NCI-H1417 treated with DMSO at 0.1 percent for 48 hours (cell line): ENCODE data around the gene EXOC4.

Source experiments
- DNase-seq: peaks from one replicate; lab custom pipeline; 2025; lab: John Stamatoyannopoulos, UW

EXOC4 gene

GRCh38 chr7:133940368-133940767, 687.5 kb downstream of the EXOC4 start:
- no peak for DNase-seq

- DNase-seq, result no peak
Observed at GRCh38 chr7:133941496-133941895, 688.6 kb downstream of the EXOC4 start.

- DNase-seq, result no peak
Observed at GRCh38 chr7:133945497-133945896, 692.6 kb downstream of the EXOC4 start.

DNA sequence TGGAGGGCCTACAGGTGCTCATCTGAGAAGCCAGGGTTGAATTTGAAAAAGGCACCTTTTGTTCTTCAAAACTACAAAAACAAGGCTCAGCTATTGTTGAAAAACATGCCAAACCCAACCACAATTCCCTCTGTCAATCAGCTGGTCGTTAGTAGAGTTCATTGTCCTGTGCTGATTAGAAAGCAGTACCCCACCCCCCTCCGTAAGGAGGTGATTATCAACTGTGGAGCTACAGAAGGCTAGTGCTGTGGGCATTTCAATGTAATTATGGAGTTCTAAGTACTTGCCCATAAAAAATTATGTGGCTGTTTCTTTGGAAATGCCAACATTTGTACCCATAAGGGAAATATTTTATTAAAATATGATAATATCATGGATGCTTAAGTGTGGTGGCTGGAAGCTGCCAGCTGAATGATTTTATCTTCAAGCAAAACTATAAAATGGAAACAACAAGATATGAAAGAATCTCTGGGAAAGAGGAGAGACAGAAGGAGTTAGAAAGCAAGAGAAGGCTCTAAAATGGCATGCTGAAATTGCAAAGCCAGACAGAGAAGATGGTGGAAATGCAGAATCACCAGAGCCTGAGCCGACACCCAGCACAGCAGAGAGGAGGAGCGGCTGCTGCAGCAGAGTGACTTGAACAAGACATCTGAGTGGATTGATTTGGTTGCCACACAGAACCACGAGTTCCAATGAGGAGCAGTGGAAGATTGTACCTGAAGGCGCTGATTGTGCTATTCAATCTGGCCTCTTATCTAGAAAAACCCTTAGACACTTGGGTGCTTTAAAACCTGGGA, 694.8 kb downstream of the EXOC4 start:
- DNase-seq, result no peak

DNA sequence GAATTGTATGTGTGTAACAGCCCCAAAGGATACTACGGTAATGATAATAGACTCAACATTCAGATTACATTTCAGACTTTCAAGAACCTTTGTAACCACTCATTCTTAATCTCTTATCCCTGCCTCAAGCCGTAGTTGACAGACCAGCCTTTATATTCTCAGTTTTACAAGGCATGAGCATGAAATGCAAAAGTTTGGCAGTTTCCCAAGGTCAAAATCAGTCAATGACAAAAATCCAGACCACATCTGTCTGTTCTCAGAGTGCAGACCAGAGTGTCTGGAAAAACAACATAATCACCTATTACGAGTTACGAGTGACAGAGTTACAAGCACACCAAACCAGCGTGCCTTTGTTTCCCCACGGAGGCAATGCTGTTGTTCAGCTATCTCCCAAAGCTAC, 695.7 kb downstream of the EXOC4 start:
- no peak for DNase-seq

GRCh38 chr7:133950855-133951254, 698.0 kb downstream of the EXOC4 start:
- DNase-seq, result no peak

DNA sequence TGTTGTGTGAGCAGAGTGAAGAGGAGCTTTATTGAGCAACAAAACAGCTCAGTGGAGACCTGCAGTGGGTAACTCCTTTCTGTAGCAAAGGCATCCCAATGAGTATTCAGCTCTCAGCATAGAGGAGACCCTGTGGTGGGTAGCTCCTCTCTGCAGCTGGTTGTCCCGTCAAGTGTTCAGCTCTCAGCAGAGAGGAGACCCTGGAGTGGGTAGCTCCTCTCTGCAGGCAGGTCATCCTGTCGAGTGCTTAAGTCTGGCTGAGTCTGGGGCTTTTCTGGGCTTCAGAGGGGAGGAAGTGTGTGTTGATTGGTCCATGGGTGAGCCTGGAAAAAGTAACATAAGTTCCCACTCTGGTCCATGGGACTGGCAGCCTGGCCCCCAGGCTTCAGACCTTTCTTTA, 702.3 kb downstream of the EXOC4 start:
- no peak for DNase-seq

DNA sequence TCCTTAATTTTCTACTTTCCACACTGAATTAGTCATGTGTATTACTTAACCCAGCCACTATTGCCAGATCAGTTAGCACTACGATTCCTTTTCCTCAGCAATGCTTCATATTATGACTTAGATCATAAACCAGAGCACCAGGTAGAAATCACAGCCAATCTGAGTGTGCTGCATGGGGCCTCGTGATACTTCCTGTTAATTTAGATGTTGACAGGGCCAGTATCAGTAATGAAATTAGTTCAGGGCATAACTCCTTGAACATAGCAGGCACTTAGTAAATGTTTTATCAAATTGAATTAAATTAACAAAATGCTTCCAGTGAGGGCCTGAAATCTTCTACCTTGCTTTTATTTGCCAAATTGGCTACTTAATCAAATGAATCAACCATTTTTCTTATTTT, 705.0 kb downstream of the EXOC4 start:
- DNase-seq, result no peak

- DNase-seq, result no peak
Observed at GRCh38 chr7:133958822-133959221, 705.9 kb downstream of the EXOC4 start.

- no peak for DNase-seq
Observed at GRCh38 chr7:133959505-133959904, 706.6 kb downstream of the EXOC4 start.

- DNase-seq, result no peak
Observed at GRCh38 chr7:133961724-133962123, 708.8 kb downstream of the EXOC4 start.

DNA sequence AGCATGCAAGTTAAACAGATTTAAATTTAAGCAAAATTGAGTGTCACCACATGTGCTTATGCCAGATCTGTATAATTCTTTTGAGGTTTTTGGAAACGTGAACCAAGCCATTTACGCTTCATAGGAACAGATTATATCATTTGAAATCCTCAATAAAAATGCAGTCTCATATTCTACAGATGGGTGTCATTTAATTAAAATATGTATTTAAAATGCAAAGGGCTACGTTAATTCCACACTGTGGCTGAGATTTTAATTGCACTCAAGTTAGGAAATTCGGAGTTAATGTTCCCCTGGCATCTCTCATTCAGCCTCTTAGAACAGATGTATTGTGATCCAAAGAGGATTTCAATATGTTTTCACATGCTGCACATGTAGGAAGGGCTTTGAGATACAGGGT, 709.8 kb downstream of the EXOC4 start:
- no peak for DNase-seq

- DNase-seq, result no peak
Observed at GRCh38 chr7:133963629-133964028, 710.8 kb downstream of the EXOC4 start.

GRCh38 chr7:133971625-133972024, 718.7 kb downstream of the EXOC4 start:
- no peak for DNase-seq

DNA sequence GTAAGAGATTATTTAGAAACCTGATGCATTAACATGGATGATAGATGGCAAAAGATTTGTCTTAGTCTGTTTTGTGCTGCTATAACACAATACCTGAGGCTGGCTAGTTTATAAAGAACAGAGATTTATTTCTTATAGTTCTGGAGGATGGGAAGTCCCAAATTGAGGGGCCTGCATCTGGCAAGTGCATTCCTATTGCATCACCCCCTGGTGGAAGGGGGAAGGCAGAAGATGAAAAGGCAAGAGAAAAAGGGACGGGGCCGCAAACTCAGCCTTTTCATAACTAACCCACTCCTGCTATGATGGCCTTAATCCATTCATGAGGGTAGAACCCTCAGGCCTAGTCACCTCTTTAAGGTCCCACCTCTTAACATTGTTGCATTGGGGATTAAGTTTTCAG, 720.8 kb downstream of the EXOC4 start:
- no peak for DNase-seq

- DNase-seq, result no peak
Observed at GRCh38 chr7:133975130-133975529, 722.3 kb downstream of the EXOC4 start.

- no peak for DNase-seq
Observed at GRCh38 chr7:133976140-133976539, 723.3 kb downstream of the EXOC4 start.

DNA sequence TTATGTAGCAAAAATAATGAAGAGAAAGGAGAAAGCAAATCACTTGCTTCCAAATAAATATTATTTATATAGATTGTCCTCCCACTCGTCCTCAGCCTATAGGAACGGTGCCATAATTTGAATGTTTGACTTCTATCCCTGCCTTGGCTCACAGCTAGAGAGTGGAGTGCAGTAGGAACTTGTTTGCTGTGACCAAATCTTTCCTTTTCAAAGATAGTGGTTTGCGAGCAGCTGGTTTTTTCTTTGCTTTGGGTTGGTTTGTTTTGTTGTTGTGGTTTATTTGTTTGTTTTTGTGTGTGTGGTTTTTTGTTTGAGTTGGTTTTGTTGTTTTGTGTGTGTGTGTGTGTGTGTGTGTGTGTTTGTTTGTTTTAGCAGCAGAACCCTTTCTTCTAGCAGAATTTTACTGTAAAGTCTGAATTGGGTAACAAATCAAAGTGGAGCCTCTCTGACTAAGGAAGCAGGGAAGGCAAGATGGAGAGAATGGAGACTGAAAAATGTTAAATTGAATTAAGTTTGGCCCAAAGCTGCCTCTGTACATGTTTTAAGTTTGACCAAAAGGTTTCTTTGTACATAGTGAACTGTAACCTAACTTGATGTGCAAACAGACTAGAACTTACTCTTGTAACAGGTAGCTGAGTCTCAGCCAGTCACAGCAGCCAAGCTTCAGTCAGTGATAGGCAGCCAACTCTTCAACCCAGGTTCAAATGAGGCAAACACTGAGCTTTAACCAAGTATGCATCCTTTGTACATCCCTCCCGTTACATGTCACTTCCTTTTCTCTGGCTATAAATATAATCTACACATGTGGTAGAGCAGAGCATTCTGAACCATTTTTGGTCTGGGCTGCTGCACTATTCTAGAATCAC, 724.8 kb downstream of the EXOC4 start:
- no peak for DNase-seq

DNA sequence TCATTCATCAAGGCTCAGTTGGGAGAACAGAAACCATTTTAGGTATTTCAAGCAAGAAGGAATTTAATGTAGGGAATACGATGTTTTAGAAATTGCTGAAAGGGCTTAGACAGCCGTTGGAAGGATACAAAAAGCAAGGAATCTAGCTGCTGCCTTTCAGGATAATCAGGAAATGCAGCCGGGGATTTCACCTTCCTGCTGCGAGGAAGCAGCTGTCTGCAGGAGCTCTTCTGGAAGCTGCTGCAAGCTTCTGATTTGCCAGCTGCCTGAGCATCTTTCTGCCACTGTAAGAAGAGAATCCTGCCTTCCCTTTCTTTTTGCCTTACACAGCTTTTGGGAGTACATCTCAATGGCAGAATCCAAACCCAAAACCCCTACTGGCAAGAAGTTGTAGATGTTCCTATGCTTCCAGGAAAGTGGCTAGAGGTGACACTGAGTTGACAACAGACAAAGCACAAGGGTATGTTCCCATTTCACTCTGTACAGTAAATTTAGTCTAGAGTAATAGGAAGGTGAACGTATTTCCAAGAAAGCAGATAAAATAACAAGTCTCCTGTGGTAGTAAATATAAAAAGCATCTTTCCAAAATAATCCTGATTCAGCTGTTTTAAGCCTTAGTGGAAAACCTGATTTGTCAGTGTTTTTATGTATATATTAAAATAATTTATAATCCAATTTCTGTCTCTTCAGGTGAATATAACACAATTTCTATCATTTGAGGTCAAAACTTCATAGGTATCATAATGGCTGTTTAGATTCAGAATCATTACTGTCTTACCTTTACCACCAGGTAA, 725.8 kb downstream of the EXOC4 start:
- no peak for DNase-seq

DNA sequence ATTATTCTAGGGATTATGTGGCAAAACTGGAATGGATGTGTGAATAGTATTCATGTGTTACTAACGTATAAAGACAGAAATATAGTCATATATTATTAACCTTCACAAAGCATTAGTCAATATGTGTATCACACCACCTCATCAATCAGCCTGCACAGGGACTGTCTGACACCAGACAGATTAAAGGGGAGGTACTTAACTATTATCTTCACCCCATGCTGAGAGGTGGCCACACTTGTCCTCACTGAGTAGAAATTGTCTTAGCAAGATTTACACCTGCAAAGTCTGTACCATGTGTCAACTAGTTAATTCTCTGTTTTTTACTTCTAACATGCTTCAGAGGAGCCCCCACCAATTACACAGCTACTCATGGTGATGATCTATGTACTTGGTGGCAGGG, 727.9 kb downstream of the EXOC4 start:
- DNase-seq, result peak; percentile 49

GRCh38 chr7:133983685-133984419, 731.0 kb downstream of the EXOC4 start:
- DNase-seq, result no peak

DNA sequence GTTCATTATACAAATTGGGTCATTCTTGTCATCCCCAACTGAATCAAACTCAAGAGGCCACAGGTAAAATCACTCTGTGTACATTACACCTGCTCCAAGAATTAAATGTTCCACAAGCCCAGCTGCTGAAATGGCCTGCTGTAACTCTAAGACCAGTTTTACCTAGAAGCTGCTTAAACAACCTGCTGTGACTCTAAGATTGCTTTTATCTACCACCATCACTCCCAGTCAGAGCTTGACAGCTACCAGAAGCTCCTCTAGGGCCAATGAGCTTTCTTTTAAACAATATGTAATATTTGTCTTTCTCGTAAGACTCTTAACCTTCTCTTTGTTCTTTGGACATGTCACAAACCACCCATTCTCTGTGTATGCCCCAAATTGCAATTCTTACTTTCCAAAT, 732.4 kb downstream of the EXOC4 start:
- DNase-seq, result no peak
